ENCODE measurements around the gene TOR1AIP1. TPM values are rescaled to one million over a fixed set of nuclear protein-coding genes. Genes with fewer than 3 reads are reported as not detected.

The TOR1AIP1 gene
- total RNA-seq, 1 experiment from 2014 or later = 36.6 TPM

DNA sequence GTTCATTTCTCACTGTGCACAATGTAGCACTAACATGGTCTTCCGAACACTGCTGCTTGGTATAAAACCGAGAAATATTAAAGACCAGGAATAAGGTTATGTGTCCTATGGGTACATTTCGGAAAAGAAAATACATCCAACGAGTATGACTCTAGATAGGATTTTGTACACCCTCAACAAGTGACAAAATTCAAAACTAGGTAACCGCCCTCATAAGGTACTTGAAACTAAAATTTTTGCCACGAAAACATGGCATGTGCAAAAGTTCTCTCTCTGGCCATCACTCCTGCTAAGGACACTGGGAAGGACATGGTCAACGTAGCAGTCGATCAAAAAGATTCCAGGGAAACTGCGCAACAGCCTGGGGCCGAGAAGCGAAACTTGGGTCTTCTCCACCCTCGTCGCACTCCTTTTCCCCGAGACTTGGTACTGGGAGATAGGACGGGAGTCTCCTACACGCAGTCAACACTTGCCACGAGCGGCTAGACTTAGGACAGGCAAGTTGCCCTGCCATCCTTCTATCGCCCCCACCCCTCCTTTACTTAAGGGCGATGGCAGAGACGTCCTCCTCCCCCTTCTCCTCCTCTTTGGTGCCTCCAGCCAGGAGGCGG is 338 bp upstream of the TOR1AIP1 start:
- peak; percentile 92 for DNase-seq (ENCODE audit: low read depth)

DNA sequence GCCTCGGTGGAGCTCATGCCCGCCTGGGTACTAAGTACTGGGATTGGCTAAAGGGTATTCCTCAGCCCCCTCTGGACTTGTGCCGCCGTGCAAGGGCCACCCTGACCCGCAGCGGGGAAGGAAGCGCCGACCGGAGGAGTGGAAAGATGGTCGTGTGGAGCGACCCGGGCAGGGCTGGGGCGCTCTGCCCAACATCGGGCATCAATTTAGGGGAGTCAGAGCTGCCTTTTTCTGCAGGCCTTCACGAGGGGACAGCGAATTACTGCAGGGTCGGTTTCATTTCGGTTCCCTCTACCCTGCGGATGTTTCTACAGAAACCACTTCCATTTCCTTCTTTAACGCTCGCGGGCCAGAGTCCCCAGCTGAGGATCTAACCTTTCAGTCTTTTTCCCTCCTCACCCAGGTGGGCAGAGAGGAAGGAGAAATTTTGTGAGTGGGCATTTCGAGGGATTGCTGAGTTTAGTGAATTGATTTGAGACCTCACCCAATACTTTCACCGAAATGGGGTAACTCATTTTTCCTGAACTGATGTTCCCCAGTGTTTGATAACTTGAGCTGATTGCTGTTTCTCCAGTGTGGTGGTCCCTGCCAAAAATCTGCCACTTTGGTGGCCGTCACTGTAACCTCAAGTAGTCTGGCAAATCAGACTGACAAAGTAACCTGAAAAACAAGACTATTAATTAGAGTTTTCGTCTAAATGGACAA is 1.1 kb downstream of the TOR1AIP1 start:
- DNase-seq (ENCODE audit: low read depth) = no peak

DNA sequence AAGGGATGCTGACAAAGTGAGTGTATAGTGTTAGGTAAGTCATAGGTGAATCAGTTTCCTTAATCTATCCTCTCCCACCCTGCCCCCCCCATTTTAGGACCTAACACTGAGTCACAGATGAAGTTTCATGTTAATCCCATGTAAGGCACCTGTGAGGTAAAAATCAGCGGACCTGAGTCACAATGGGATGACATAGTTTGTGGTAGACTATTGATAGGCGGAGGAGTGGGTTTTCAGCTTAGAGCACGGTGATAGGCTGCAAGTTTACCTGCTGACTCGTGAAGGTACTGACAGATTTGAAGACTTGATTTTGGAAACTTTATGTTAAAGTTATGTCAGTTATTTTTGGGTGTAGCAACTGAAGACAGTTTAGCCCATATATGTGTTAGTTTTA is 1.7 kb downstream of the TOR1AIP1 start:
- peak; percentile 30 for DNase-seq (ENCODE audit: low read depth)

GRCh38 chr1:179888071-179888470 is 6.0 kb downstream of the TOR1AIP1 start:
- DNase-seq (ENCODE audit: low read depth) = no peak

DNA sequence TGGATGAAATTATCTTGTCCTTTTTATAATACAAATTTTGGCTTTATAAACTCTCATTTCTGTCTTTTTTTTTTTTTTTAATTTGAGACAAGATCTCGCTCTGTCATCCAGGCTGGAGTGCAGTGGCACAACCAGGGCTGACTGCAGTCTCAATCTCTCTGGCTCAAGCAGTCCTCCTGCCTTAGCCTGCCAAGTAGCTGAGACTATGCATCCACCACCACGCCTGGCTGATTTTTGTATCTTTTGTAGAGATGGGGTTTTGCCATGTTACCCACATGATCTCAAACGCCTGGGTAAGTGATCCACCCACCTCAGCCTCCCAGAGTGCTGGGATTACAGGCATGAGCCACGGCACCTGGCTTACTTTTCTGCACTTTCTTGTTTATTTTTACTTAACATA is 7.5 kb downstream of the TOR1AIP1 start:
- no peak for DNase-seq (ENCODE audit: low read depth)

DNA sequence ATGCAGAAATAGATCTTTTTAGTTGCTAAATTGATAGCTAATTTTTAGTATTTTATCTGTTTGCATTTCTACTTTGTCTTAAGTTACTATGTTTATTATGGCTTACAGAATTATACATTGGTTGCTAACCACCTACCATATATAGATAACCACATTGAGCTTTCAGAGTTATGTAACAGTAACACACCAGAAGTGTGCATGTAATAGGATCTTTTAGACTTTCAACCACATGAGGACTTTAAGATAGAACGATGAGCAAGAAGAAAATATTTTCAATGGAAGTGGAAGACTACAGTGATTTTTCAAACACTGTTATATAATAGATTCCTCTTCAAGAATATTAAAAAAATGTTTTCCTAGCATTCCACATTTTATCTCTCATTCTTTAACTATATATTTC is 28.8 kb downstream of the TOR1AIP1 start:
- DNase-seq (ENCODE audit: low read depth) = no peak

DNA sequence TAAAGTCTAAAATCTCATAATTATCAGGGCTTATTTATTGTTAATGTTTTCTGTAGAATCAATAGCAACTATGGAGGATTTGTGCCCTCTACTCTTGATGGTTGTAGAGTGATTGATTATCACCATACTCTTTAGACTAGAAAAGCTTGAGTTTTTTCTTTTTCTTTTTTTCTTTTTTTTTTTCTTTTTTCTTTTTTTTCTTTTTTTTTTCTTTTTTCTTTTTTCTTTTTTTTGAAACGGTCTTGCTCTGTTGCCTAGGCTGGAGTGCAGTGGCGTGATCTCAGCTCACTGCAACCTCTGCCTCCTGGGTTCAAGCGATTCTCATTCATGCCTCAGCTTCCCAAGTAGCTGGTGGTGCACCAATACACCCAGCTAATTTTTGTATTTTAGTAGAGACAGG is 29.7 kb downstream of the TOR1AIP1 start:
- DNase-seq (ENCODE audit: low read depth) = no peak

GRCh38 chr1:179917601-179918429 is 35.7 kb downstream of the TOR1AIP1 start:
- DNase-seq (ENCODE audit: low read depth) = peak; percentile 92

DNA sequence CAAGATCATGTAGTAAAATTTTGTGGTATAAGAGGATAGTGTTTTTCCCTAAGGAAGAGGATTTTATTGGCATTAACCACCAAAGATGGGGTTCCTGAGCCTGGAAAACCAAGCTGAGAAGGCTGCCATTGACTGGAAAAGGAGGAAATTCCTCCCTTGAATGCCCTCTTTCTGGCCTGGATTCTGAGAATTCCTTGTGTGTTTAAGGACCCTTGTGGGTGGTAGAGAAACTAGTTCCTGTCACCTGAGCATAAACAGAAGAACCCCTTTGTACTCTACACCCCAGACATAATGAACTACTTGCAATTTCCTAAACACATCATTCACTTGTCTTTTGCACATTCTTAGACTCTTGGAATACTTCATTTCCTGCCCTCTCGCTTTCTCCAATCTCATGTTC is 39.4 kb downstream of the TOR1AIP1 start:
- DNase-seq (ENCODE audit: low read depth) = no peak

DNA sequence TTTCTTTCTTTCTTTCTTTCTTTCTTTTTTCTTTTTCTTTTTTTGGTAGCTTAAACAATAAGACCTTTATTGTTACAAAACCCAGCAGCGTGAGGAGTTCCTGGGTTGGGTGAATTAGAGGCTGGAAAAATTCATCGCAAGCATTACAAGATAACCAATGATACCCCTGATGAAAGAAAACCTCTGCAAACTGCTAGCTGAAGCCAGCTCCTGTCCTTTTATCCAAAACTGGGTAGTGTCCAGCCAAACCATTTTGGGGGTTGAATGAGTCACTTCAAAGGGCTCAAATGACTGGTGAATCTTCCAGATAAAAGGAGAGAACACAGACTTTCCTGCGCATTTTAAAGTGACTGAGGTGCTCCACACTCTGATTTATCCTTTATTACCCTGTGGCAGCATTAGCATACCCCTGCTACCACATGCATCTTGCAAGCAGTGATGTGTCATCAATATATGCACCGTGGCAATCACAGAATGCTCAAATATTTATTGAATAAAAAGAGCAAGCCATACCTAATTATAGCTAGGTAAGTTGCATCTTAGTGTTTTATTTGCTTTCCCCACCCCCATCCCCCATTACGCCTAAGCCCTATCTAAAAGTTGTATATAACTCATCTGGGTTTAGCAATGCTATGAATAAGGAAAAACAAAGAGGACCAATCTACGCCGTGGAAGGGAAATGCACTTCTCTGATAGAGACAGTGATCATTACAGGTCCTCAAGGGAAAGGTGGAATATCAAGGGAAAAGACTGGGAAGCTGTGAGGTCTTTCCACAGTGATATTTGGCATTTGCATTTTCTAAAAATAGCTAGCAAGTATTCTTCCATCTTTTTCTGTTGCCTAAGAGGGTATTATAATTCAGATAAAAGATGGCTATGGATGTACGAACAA is 40.1 kb downstream of the TOR1AIP1 start:
- no peak for DNase-seq (ENCODE audit: low read depth)

DNA sequence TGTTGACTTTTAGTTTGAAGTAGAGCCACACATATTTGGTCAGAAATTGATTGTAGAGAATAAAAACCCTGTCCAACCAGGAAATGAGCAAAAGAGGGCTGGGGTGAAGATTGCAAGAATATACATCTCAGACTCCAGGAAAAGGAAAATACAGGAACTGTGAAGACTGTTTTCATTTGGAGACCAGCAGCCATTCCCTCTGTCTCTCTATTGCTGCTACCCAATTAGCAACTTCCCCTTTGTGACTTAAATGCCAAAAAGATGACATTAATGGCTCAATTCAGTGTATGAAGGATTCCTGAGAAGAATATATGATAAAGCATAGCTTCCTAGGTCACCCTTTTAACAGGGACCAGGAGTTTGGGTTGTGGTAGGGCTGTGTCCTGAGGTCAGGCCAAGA is 40.9 kb downstream of the TOR1AIP1 start:
- DNase-seq (ENCODE audit: low read depth) = no peak

GRCh38 chr1:179924268-179924667 is 42.2 kb downstream of the TOR1AIP1 start:
- no peak for DNase-seq (ENCODE audit: low read depth)

GRCh38 chr1:179925302-179925701 is 43.2 kb downstream of the TOR1AIP1 start:
- DNase-seq (ENCODE audit: low read depth) = no peak

GRCh38 chr1:179925922-179926849 is 44.1 kb downstream of the TOR1AIP1 start:
- DNase-seq (ENCODE audit: low read depth) = peak; percentile 23

DNA sequence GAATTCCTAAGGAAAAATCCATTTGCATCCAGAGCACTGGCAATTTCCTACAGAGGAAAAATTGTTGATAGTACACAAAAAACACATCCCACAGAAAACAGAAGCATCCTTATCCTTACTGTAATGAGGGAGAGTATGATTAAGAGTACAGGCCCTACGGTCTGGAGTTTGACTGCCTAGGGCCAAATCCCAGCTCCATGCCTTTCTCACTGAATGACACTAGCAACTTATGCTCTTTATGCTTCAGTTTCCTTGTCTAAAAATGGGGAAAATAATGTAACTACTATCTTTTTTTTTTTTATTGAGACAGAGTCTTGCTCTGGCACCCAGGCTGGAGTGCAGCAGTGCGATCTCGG is 44.7 kb downstream of the TOR1AIP1 start:
- no peak for DNase-seq (ENCODE audit: low read depth)

GRCh38 chr1:179929955-179930798 is 48.1 kb downstream of the TOR1AIP1 start:
- no peak for DNase-seq (ENCODE audit: low read depth)

DNA sequence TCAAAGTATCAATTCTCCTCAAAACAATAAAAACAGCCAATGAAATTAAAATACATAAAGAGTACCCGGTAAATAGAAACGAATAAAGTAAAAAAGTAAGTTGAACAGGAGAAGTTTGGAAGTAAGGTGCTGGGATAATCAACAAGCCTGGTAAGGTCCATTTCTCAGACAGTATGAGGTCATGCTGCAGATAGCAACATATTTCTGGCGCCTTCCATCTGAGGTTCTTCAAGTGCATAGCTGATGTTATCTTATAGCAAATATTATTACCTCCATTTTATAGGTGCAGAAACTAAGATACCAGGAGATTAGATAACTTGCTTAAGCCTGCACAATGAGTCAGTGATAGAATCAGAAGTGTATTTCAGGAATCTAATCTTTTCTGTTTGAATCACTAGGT is 48.8 kb downstream of the TOR1AIP1 start:
- no peak for DNase-seq (ENCODE audit: low read depth)

GRCh38 chr1:179933219-179933618 is 51.1 kb downstream of the TOR1AIP1 start:
- no peak for DNase-seq (ENCODE audit: low read depth)

GRCh38 chr1:179935909-179936496 is 53.9 kb downstream of the TOR1AIP1 start:
- no peak for DNase-seq (ENCODE audit: low read depth)

Data from HT1080 (cell line).